Middle frontal gyrus (tissue), 1 donor: ENCODE data around the gene HOXB7.

Source experiments
- DNase-seq: peaks from one replicate; pipeline ENCODE4 v3.0.0-alpha.2; 2015; ENCODE audit warnings: low spot score; ENCODE audit errors: extremely low spot score

Gene HOXB7

DNA sequence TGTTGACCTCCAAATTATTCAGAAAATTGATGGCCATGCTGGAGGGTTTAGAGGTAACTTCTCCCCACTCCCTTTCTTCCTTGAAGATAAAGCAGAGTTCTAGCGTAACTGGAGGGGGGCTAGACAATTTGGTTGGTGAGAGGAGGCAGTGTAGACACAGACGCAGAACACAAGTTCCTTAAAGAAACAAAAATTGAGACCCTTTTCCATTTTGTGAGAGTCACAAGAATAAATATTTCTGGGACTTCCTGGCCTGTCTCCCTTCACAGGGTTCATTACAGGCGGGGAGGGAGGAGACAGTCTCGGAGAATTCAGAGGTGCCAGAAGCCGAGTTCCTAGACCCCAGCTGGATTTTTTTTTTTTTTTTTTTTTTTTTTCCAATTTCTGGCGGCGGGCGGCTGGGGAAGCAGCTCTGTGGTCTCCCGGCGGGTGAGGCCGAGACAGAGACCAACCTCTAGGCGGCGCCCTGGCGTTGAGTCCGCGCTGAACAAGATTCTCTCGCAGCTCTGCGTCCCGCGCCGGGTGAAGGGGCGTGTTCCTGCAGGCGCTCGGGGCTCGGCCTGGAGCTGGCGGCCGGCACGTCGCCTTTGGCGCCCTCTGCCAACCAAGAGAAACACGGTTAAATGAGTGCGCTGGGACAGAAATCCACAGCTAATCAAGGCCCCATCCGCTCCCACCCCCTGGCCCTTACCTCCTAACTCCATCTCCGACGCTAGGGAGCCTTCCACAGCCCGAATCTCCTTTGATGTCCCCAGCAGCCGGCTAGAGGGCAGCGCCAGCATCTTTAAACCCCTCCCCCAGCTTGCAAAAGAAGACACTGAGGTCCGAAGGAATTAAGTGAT lies 25.6 kb upstream of the HOXB7 start:
- no peak for DNase-seq

DNA sequence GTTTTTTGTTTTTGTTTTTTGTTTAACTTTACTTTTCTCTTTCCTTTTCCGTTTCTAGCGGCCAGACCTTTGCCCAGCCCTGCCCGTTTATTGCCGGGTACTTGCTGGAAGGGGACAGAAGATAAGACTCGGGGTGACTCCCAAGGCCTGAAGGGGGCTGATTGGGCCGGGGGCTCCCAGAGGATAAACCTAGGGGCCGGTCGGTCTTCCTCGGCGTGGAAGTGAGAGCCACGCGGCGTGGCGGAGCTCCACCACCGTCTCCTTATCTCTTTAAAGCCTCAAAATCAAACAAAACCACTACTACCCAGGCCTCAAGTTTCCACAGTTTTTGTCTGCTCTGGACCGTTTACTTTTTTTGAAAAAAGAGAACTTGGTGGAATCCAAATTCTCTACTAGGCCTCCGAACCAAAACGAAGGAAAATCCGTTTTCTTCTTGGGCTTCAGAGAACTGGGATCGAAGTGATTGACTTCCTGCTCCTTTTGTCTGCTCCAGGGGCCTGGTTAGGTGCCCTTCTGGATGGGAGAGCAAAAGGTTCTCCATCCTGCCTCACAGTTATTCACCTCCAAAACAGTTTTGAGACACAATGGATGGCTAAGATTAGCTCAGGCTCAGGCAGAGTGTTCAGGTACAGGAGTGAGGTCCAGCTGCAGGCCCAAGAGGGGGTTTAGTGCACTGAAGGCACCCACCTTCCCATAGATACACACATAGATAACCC lies 23.8 kb upstream of the HOXB7 start:
- no peak for DNase-seq

DNA sequence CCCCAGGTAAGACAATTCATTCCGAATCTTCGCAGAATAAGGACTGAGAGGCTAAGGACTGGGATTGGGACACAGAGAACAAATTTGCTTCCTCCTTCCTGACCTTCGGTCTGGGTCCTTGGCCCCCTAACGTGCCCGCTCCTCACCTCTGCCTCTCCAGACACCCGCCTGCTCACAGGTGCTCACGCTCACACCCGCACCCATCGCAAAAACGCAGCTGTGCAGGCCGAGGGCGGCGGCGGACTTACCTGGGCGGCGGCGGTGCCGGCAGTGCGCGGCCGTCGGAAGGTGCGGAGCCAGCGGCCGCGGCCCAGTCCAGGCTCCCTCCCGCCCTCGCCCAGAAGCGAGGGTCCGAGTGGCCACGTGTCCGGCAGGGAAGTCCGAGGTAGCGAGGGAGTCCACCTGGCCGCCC lies 22.5 kb upstream of the HOXB7 start:
- DNase-seq, result no peak

DNA sequence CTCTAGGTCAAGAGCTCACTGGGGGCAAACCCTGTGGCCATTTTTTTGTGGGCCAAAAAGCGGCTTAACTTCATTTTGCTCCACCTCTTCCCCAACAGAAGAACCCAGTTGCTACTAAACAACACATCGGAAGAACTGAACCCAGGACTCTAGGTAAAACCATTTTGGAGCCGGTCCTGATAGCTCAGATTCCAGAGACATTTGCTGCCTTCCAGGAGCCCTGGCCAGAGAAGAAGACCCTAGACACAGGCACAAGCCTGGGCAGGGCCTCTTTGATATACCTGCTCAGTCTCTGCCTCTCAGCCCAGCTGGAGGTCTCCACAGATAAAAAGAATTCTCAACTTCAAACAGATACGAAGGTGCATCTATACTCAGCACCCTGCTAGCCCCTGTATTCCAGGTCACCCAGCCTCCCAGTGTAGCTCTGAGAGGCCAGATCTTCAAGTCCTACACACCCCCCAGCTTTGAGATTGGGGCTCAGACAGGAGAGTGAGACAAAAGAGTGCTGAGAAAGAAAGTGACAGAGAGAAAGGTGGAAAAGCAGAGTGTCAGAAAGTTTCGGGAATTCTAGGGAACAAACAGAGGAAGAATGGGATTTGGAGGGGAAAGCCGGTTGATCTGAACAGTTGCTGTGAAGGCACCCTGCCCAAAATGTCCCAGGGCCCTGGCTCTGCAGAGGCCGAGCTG lies 21.9 kb upstream of the HOXB7 start:
- no peak for DNase-seq

DNA sequence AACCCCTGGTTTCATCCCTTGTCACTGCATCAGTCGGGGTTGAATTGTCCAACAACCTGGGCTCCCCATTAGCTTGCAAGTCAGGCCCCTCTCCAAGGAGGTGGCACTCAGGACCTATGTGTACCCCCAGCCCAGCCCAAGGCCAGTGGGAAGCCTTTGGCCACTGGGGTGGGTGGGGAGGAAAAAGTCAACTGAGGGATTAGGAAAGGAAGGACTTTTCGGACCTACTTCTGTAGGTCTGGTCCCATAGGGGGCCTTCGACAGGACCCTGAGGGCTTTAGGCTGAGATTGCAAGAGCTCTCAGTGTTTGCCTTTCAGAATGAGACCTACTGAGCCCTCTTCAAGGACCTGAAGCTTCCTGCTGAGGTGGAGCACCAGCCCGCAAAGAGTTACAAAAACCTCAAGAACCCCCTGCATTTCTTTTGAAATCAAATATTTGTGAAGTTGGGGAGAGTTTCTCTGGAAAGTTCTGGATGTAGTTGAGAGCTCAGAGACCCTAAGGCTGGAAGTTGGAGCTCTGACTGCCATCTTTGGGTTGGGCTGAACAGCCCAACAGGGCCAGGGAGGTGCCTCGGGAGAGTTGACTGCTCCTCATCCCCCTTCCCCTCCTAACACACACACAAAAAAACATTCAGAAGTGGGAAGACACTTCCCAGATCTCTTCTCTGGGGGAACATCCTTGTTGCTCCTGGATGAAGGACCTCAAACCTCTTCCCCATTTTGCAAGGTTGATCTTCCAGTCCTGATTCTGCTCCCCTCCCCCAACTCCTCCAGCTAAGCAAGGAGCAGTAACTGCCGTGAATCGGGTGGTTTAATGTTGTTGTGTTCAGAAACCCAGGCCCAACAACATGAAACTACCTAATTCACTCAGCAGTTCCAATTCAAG lies 21.1 kb upstream of the HOXB7 start:
- no peak for DNase-seq

DNA sequence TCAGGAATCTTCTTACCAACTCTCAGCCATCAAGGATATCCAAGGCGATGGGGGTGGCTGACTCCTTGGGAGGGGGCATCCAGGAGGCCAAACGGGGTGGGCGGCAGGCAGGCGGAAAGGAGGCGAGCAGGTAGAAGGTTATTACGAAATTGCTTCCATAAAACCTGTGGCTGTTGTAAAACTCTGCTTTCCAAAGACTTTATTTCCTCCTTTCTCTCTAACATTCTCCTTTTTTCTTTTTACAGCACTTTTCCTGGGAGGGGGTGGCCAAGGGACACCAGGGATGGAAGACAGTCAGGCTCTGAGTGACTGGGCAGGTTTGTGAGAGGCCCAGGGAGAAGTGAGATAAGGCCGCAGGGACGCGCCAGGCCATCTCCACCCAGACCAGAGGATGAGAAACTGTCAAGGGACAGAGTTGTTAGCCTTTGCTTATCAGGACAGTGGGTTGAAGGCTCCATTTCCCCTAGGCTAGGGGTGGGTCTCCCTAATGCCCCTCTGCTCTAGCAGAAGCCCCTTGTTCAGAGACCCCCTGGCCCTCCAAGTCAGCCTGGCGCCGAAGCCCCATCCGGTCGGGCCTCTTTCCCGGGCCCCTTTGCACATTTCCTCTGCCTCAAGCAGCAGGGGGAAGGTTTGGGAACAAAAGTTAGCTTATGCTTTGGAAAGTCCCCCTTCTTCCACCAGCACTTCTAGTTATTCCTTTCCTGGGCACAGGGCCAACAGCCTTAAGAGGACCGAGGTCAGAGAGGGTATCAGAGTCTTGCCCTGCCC lies 20.3 kb upstream of the HOXB7 start:
- no peak for DNase-seq

DNA sequence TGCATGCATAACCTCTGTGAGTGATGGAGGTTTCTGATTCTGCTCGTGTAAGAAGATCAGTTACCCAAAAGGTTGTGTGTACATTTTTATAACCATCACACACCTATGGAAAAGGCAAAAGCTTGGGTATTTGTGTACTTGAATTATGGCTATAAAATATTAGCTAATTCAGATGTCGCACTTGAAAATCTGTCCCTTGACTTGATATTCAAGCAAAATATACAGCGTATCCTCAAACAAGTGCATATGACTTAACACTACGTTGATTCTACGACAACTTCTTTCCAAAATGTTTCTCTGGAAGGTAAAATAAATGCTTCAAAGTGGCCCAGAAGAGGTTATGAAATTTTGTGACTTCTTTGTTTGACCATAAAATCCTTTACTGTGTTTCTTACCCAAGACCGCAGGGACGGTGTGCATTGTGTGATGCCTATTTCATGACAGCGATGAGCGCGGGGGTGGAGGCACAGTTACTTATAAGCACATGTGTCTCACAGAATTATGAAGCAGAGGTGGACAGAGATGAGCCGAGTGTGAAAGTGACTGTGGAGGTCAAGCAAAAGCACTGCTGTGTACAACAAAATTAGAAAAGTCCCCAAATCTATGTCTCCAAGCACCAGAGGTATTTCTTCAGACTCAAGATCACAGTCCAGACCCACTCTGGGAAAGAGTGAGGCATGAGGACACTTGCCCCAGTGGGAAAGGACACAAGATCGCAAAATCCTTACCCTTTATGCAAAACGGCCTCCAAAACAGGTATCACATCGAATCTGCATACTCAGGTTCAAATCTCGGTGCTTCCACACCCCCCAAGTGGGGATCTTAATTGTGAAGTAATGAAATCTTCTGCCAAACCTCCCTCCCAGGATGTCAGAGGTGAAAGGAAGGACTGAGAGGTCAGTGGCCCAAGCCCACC lies 19.4 kb upstream of the HOXB7 start:
- no peak for DNase-seq

DNA sequence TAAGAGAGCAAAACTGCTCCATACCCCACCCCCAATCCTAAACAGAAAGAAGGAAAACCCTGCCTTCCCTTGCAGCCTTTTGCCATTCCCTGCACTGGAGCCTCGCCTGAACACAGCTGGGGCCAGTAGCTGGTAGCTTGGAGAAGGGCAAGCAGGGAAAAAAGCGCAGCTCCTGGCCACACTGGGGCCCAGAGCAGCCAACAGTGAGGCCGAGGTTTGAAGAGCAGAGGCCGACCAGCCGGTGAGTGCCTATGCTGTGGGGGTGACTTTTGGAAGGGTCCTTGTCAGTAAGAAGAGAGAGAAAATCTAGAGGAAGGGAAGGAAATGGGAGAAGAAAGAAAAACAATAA lies 18.6 kb upstream of the HOXB7 start:
- no peak for DNase-seq

DNA sequence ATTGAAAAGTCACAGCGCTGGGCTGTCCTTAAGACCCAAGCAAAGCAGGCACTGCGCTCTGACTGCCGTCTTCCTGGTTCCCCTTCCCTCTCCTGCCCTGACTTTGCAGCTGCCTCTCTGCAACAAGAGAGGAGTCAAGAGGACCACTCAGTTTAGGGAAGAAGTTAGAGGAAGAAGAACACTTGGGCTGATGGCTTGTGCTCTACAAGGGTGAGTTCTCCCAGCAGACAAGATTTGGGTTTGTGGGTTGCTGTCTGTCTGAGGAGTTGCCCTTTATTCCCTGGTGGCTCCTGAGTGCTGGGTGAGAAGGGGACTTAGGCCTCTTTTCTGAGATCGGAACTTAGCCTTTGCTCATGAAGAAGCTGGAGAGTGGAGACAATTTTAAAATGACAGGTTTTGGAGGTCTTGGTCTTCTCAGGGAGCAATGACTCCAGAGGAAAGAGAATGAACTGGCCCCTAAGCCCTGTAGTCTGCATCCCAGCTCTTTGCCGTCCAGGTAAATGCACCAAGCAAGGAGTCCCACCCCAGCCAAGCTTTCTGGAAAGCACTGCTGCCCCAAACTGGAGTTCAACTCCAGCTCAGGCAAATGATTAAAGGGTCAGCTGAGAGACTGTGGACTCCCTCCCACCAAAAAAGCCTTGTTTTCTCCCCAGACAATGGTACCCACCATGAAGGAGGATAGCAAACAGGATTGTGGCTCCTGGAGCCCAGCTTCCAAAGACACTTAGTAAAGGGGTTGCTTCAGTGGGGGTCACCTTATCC lies 18.0 kb upstream of the HOXB7 start:
- DNase-seq, result no peak

DNA sequence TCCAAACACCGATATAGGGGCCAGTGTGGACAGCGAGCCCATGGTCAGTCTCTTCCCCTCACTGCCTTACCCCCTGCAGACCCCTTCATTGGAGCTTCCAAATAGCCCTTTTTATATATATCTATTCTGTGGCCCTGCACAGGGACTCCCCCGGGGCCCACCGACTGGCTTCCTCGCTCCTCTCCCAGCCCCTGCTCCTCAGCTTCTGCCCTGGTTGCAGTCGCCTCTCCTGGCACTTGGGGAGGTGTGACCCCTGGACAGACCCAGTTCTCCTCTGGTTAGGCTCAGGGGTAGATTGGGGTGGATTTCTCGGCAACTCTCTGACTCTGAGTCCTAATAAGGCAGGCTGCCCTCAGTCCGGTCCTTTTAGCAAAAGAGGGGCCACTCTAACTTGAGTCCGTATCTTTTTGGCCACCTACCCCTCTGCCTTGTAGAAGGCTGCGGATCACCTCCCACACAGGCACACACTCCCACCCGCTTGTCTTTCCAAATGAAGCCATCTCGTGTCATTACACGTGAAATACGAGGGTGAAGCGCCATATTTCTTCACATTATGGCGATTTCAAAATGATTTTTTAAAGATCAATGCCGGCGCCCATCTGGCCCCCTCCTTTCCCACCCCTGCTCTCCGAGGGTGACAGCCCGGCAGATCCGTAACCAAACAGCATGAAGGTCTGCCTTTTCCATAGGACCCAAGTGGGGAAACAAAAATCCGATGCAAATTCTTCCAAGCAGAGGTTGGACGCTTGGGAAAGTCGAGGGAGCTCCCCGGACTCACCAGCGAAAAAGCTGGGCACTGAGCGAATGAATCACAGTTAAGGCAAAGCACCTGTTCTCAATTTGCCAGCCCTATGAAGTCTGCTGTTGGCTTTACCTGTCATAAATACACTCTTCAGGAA lies 17.1 kb upstream of the HOXB7 start:
- DNase-seq, result no peak

DNA sequence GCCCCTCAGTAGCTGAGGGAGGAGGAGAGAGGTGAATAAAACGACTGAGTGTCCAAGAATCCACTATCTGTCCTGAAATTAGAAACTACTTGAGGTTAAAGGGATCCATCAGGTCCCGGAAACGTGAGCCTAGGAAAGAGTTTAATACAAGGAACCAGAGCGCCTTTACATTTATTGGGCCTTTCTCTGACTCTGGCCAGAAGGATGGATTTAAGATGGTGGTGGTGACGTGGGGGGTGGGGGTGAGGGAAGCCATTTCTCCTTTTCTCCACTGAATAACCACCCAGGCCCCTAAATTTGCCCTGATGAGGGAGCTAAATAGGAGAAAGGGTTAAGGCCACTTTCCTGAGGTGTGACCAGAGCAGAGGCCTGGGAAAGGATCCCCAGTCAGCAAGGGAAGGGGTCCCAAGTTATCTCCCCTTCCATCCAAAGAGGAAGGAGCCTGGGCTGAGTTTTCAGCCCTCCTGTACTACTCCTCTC lies 16.3 kb upstream of the HOXB7 start:
- DNase-seq, result no peak

DNA sequence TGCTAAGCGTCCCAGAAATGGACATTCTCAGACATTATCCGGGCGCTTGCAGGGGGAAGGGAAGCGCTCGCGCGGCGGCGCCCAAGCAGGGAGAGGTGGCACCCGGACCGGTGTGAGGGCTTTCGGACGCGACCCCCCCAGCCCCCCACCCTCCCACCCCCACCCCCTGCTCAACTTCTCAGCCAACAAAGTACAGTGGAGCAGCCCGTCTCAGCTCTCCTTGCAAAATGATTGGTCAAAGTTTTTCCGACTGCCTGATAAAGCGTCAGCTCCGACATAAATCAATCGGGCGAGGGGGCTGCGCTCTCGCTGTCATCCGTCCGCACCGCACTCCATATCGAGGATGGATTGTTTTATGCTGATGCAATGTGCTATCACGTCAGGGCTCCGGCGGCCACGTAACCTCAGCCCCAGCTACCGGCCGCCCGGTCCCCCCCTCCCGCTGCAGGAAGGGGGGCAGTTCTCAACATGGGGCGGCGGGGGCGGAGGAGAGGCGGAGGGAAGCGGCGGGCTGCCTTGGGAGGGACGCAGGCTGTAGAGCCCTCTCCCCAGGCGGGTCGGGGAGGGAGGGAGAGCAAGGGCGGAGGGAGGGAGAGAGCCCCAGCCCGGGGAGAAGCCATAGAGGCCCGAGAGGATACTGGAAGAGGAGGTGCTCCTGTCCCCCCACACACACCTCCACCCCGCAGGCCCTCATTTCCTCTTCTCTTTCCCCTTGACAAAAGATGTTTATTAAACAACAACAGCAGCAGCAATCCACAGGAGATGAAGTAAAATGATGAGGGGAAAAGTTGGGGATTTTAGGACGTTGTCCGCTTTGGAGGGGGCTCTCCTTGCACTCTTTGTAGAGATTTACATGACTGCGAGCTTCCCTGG lies 15.7 kb upstream of the HOXB7 start, which contains the start of gene HOXB9:
Gene HOXB9 (minus strand): TSS at position 114 of the 873 bp plus-strand sequence. CDS start 89 bp downstream, at position 25.
- no peak for DNase-seq

DNA sequence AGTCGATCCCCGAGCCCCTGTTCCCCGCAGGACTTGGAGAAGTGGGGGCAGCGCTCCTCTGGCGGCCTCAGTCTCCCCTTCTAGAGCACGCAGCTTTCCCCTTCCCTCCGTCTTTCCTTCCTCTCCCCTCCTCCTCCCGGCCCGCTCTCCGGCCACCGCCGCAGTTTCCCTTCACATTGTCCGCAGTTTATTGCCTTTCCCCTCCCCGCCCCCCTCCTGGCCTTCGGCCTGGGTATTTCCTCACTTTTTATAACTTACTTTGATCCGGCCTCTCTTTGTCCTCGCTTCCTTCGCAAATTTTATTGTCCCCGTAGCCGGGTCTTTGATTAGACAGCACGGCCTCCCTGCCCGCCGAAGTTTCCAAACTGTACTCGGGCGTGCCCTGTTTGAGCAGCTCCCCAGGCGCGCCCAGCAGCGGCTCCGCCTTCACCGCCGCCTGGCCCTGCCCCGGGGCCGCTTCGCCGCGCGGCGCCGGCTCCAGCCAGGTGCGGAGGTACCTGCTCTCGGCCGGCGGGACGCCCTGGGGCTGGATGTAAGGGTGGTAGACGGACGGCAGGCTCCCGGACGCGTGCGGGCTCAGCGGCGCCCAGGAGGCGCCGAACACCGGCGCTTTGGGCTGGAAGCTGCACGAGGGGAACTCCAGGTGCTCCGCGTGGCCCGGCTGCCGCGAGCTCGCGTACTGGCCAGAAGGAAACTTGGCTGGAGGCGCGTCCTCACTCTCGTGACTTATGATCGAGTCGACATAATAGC lies 14.9 kb upstream of the HOXB7 start:
- no peak for DNase-seq

DNA sequence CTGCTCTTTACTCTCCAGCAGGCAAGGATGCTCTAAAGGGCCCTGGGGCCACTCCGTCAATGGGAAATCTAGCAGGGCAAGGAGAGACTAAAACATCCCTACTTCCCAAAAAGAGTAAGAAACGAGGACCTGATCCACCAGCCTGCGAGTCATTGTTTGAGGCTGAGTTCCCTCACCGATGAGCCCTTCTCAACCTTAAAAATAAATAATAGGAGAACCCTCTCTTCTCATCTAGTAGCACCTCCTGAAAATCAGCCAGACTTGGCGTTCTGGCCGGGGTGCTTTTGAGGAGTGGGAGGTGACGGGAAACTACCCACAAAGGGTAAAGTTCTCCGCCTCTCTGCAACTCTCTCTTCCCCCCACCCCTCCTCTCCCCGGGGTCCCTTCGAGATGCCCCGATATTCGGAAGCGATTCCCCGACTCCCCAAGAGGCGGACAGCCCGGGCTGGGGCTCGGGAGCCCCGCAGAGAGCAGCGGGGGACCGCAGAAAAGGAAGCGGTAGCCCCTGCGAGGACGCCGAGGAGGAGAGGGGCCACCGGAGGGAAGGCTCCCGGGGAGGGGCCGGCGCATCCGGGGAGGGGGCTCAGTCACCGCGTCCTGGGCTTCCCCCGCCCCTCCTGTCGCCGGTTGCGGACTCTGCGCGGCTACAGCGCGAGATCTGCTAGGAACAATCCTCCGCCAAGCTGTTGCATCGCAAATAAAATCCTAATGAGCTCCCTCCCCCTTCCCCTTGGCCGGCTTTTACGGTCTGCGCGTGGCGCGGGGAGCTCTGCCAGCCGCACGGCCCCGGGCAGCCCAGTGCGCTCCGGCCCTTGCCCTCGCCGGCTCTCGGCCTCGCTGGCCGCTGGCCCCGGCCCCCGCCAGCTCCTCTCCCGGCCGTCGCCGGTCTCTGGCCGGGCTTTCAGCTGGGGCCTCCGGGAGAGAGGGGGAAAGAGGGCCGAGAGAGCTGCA lies 14.0 kb upstream of the HOXB7 start:
- DNase-seq, result no peak

DNA sequence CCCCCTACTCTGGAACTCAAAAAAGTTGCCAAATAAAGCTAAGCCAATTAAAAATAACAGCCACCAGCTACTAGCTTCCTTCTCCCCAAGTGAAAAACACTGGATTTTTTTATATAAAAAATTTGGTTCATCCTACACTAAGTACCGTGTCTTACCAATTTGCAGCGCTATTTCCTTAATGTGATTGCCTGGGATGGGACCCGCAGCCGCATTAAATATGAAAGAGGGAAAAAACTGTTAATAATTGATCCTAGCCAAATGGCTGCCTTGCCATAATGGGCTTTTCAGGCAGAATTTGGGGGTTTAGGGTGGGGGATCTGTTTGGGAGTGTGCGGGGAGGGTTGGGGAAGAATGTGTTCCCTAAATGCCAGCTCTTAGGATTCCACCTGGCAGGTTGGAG lies 13.3 kb upstream of the HOXB7 start:
- DNase-seq, result no peak
